AG04450 (cell line): Measurements from ENCODE around the gene PPP3CA. TPM values are rescaled to one million over a fixed set of nuclear protein-coding genes. Genes with fewer than 3 reads are reported as not detected.

ENCODE experiments used
- CTCF ChIA-PET: fragments of 300-600, 350-600 bp; formaldehyde crosslinking; extraction: SDS; loops from one replicate; lab custom pipeline; 2022; ENCODE audit warnings: antibody characterized with exemption, inconsistent platforms; lab: Charles Lee
- POLR2A ChIA-PET: fragments of 350-600 bp; formaldehyde crosslinking; extraction: SDS; loops from one replicate; lab custom pipeline; 2021; ENCODE audit warnings: antibody characterized with exemption, inconsistent platforms; lab: Yijun Ruan, JAX
- DNase-seq: peaks from one replicate; pipeline ENCODE4 v3.0.0-alpha.2; 2011; ENCODE audit warnings: low read depth, low spot score
- H3K27ac ChIP-seq: one replicate; pipeline ENCODE4 v1.5.1; 2012; ENCODE audit warnings: low read depth, low read length, control low read depth
- H3K27me3 ChIP-seq: one replicate; pipeline ENCODE4 v1.6.0; 2012; ENCODE audit warnings: low read length; ENCODE audit not compliant: control insufficient read depth, insufficient read depth
- H3K4me3 ChIP-seq: 2 replicates; pipeline ENCODE4 v1.5.1; 2011; ENCODE audit warnings: mild to moderate bottlenecking, low read depth, low read length, control low read depth
- H3K9me3 ChIP-seq: 2 replicates; pipeline ENCODE4 v1.5.1; 2012; ENCODE audit warnings: low read length; ENCODE audit not compliant: control insufficient read depth, insufficient read depth
- CTCF ChIP-seq: IDR thresholded peaks from 2 replicates; pipeline ENCODE4 v1.5.1; 2011; ENCODE audit warnings: low read depth, low read length, control low read depth, inconsistent platforms
- polyA plus RNA-seq: library from polyadenylated mRNA; depleted of rRNA; stranded (reverse); fragments of >200 nt; gene quantifications from 2 replicates; pipeline ENCODE4 v1.2.3, GENCODE V29; 2011

The PPP3CA gene
- polyA plus RNA-seq, 1 experiment = 38.7 TPM

GRCh38 chr4:101205916-101206315 lies 141.4 kb downstream of the PPP3CA start:
- Histone ChIP-seq H3K9me3 (no peaks in the 10 kb centered on the region), H3K4me3 (no peak overlapping the region), H3K27ac (no peak overlapping the region), H3K27me3 (no peaks in the 10 kb centered on the region)
- no peak for TF ChIP-seq CTCF
- ChIA-PET CTCF (interaction anchor here (0.6 kb wide), 1 partner anchor 525 kb away, joined by 3 read pairs; no protein-coding TSS in a partner anchor), POLR2A (no interaction called here)
- DNase-seq = no peak

DNA sequence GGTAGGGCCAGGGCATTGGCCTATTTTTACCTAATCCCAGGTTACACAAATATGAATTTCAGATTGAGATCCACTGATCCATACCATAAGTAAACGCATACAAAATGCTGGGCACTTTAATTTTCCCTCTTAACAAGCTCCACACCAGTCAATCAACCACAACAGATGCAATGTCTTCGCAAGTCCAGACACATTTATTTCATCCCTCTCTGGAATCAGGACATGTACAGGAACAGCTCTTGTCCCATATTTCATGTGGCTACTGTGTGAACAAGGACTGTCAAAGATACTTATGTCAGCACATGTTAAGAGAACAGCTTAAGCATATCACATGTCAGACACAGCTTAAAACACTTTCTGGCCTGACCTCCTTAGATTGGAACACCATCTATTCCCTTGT lies 145.9 kb downstream of the PPP3CA start:
- Histone ChIP-seq H3K27ac (no peak overlapping the region), H3K9me3 (no peaks in the 10 kb centered on the region), H3K27me3 (no peaks in the 10 kb centered on the region), H3K4me3 (no peak overlapping the region)
- ChIA-PET POLR2A (no interaction called here), CTCF (no interaction called here)
- DNase-seq = no peak
- no peak for TF ChIP-seq CTCF

- TF ChIP-seq CTCF = no peak
- ChIA-PET POLR2A (no interaction called here), CTCF (no interaction called here)
- Histone ChIP-seq H3K27ac (no peak overlapping the region), H3K9me3 (no peaks in the 10 kb centered on the region), H3K27me3 (no peaks in the 10 kb centered on the region), H3K4me3 (no peak overlapping the region)
- DNase-seq = peak; percentile 78
These were observed 146.8 kb downstream of the PPP3CA start for GRCh38 chr4:101200561-101200960.

- Histone ChIP-seq H3K27me3 (no peaks in the 10 kb centered on the region), H3K9me3 (no peaks in the 10 kb centered on the region), H3K27ac (no peak overlapping the region), H3K4me3 (no peak overlapping the region)
- ChIA-PET CTCF (no interaction called here), POLR2A (no interaction called here)
- no peak for DNase-seq
- no peak for TF ChIP-seq CTCF
These were observed 147.6 kb downstream of the PPP3CA start for GRCh38 chr4:101199507-101200285.

DNA sequence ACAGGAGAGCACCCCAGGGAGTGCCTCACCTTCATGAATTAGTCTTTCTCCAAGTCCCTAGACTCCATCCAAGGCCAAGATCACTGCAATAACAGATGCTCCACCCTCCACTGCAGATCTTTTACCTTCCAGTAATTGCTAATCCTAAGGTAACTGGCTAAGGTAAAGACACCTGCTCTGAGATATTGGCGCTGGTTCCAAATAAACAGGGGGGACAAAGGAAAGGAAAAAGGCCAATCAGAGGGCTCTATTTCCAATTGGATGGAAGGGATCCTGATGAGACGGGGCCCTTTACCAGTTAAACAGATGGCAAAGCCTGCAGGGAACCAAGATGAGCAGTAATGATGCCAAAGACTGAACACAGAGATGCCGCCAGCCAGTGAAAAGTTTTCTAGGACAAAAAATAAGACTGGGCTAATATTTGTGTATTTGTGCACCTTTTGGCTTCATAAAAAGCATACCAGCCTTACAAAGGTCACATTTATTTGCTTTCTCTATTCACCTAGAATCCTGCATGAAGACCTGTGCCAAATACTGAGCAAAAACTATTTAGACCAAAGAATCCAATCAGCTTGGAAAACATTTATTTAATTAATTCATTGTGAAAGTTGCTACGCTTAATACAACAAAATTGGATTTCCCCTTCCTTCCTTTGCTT lies 148.5 kb downstream of the PPP3CA start:
- H3K9me3 ChIP-seq = no peaks in the 10 kb centered on the region
- ChIA-PET POLR2A (no interaction called here), CTCF (no interaction called here)
- no peak for TF ChIP-seq CTCF
- H3K4me3 ChIP-seq = no peak overlapping the region
- H3K27me3 ChIP-seq = no peaks in the 10 kb centered on the region
- H3K27ac ChIP-seq = no peak overlapping the region
- no peak for DNase-seq
